T-helper 2 cell (primary cell): ENCODE measurements around the gene CATSPER2.
"Not testable (repeated sequence)": the region's sequence is repeated elsewhere in the genome, so short reads cannot be mapped to it uniquely, and the experiment has no call there.

Experiments
- DNase-seq, 5 experiments: peaks; one replicate each; pipeline versions ENCODE4 v3.0.0 to v3.0.0-alpha.2; 2012 to 2022

Gene CATSPER2

DNA sequence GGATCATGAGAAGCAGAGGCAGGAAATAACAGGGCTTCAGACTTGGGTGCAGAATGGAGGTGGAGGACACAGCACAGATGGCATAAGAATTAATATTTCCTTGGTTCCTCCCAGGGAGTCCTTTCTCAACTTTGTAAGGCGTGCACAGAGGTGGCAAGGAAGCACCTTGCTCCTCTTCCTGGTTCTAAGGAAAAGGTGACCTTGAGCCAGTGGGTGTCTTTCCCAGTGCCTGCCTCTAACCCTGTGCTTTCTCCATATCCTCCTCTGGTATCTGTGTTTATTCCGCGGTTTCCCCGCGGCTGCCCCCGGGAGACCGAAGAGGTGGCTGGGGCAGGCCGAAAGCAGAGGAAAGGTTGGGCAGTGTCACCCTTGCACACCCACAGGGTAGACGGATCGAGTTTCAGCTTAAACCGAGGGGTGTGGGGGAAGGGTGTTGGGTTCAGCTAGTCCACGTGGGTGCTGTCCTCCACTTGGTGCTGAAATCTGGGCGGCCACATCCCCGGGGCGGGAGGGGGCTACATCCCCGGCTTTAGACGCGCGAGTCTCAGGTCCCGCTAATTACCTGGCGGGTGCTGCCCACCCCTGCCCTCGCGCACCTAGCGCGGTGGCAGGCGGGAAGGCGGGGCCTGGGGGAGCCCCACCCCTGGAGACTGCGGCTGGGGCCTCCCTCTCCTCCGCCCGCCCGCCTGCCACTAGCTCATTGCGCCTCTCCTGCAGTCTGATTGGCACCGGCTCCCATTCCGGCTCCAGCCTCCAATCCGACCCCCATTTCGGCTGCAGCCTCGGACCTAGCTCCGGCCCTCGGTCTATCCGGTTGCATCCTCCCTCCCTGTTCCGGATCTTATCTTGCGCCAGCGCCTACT is 55.1 kb downstream of the CATSPER2 start, which contains the start of gene CKMT1B:
TSS of gene CKMT1B (plus strand) at position 700 of the 863 bp plus-strand sequence. CDS start 192 bp downstream, outside the sequence.
- DNase-seq, result not testable (repeated sequence)

DNA sequence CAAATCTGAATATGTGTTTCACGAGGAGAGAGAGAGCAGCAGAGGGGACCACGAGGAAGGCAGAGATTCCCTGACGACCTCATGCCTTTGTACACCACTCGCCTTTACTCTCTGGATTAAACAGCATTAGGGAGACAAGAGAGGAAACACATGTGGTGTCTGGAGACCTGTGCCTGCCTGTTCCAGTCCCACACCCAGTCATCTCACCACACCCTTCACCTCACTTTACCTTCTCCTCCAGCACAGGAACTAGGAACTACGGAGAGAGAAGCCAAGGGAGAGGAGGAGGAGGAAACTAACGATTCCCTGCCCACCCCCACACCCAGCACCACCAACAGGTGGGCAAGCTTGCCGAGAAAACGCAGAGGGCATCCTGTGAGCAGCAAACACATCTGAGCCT is 55.8 kb downstream of the CATSPER2 start:
- DNase-seq, result not testable (repeated sequence)

DNA sequence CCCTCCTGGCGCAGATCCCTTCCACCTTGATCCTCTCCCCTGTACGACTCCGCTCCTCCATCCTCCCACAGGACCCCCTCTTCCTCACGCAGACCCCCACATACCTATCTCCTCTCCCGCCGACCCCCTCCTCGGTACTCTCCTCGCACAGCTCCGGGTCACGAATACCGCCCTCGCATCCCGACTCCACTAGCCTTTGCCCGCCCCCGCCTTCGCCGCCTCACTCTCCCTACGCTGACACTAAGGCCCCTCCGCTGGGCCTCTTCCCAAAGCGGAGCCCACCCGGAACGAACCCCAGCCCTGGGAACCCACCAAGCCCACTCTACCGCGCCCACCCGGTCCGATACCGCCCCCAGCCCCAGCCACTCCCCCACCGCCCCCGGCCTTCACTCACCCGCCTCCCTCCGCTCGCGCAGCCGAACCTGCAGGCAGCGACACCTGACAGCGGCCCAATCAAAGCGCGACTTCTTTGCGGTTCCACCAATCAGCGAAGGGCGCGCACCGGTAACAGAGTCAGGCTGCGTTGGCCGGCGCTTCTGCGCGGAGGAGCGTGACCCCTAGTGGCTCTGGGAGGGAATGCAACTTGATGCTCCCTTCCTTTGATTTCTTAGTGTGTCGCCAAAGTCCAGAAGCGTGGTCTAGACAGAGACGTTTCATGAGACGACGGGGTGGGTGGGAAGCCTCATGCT is 58.7 kb downstream of the CATSPER2 start, which contains the start of gene PPIP5K1:
TSS of gene PPIP5K1 (minus strand) at position 431 of the 689 bp plus-strand sequence. CDS start 5,704 bp downstream, outside the sequence.
- DNase-seq, result not testable (repeated sequence)
